NOMO-1 (cell line): ENCODE measurements around the gene COG7.

Experiments
- DNase-seq, 2 experiments: peaks; one replicate each; lab custom pipeline; 2025; ENCODE audit not compliant: unreplicated experiment in 2 of 2; lab: John Stamatoyannopoulos, UW

Gene COG7

GRCh38 chr16:23365602-23366240, 87.3 kb downstream of the COG7 start:
- DNase-seq: no peak

GRCh38 chr16:23362460-23363317, 90.3 kb downstream of the COG7 start:
- DNase-seq: no peak

GRCh38 chr16:23359092-23359760, 93.8 kb downstream of the COG7 start:
- no peak for DNase-seq

GRCh38 chr16:23357761-23358290, 95.2 kb downstream of the COG7 start:
- DNase-seq: no peak

- DNase-seq: no peak
These were observed 96.0 kb downstream of the COG7 start for GRCh38 chr16:23356941-23357340.

GRCh38 chr16:23355106-23355670, 97.8 kb downstream of the COG7 start:
- DNase-seq: no peak

- DNase-seq: no peak
These were observed 98.7 kb downstream of the COG7 start for GRCh38 chr16:23354246-23354645.

GRCh38 chr16:23353440-23353839, 99.5 kb downstream of the COG7 start:
- DNase-seq: no peak

GRCh38 chr16:23351360-23351759, 101.6 kb downstream of the COG7 start:
- DNase-seq: no peak

- no peak for DNase-seq
These were observed 104.2 kb downstream of the COG7 start for GRCh38 chr16:23348579-23349469.

GRCh38 chr16:23345237-23345636, 107.8 kb downstream of the COG7 start:
- no peak for DNase-seq

- no peak for DNase-seq
These were observed 109.1 kb downstream of the COG7 start for GRCh38 chr16:23343643-23344612.

- no peak for DNase-seq
These were observed 110.8 kb downstream of the COG7 start for GRCh38 chr16:23342083-23342640.

GRCh38 chr16:23339787-23340186, 113.2 kb downstream of the COG7 start:
- DNase-seq: no peak
